GM18499 (cell line): Measurements from ENCODE around the gene DDB1.

Experiments
- ATAC-seq: cut with Tn5 transposase; IDR thresholded peaks from one replicate; pipeline ENCODE4 v1.9.1; 2021; ENCODE audit warnings: moderate number of reproducible peaks; ENCODE audit not compliant: insufficient read depth, unreplicated experiment

Gene DDB1

GRCh38 chr11:61332797-61333549 is at the start of gene DDB1, which contains the start of gene TKFC:
Gene DDB1, minus strand, starts transcription at chr11:61333105. Its CDS starts 137 bp downstream, at chr11:61332968.
Gene TKFC, plus strand, starts transcription at chr11:61333228. Its CDS starts 1,501 bp downstream, at chr11:61334729.
- no peak for ATAC-seq

- ATAC-seq = no peak
Measured at GRCh38 chr11:61380884-61381283, 48.0 kb upstream of the DDB1 start.

- no peak for ATAC-seq
Measured at GRCh38 chr11:61378713-61379313, 45.9 kb upstream of the DDB1 start.

GRCh38 chr11:61377461-61378160 is 44.7 kb upstream of the DDB1 start:
- no peak for ATAC-seq

GRCh38 chr11:61375761-61376108 is 42.8 kb upstream of the DDB1 start:
- no peak for ATAC-seq

- ATAC-seq = no peak
Measured at GRCh38 chr11:61372659-61373420, 39.9 kb upstream of the DDB1 start.

GRCh38 chr11:61370349-61371005 is 37.6 kb upstream of the DDB1 start:
- ATAC-seq = no peak

GRCh38 chr11:61369372-61370348 is 36.8 kb upstream of the DDB1 start:
- ATAC-seq = no peak

GRCh38 chr11:61368646-61369045 is 35.7 kb upstream of the DDB1 start:
- no peak for ATAC-seq

- ATAC-seq = no peak
Measured at GRCh38 chr11:61367406-61367805, 34.5 kb upstream of the DDB1 start.

GRCh38 chr11:61364012-61364675 is 31.2 kb upstream of the DDB1 start:
- no peak for ATAC-seq

GRCh38 chr11:61362542-61362875 is 29.6 kb upstream of the DDB1 start:
- no peak for ATAC-seq

- ATAC-seq = peak; percentile 54
Measured at GRCh38 chr11:61361741-61362541, 29.0 kb upstream of the DDB1 start, which contains the start of the genes CYB561A3 and TMEM138. Gene CYB561A3, minus strand, starts transcription at chr11:61361882. Its CDS starts 5,169 bp downstream, at chr11:61356713. Gene TMEM138, plus strand, starts transcription at chr11:61362374. Its CDS starts 2,017 bp downstream, at chr11:61364391.

GRCh38 chr11:61361237-61361740 is 28.4 kb upstream of the DDB1 start:
- ATAC-seq = no peak

- no peak for ATAC-seq
Measured at GRCh38 chr11:61359516-61359915, 26.6 kb upstream of the DDB1 start.

- no peak for ATAC-seq
Measured at GRCh38 chr11:61358566-61358965, 25.7 kb upstream of the DDB1 start.

- ATAC-seq = no peak
Measured at GRCh38 chr11:61357894-61358239, 25.0 kb upstream of the DDB1 start.
